Tibial nerve (tissue), 4 donors: ENCODE data around the gene GNAQ. TPM values are rescaled to one million over a fixed set of nuclear protein-coding genes. Genes with fewer than 3 reads are reported as not detected.

ENCODE experiments used
- DNase-seq, 2 donors: peaks; one replicate each; pipeline ENCODE4 v3.0.0-alpha.2; 2019; ENCODE audit warnings: low spot score in 2 of 2
- H3K27ac ChIP-seq, 4 donors: fragments of 200-600 bp; sonication (generic) in 3 of 4; one replicate each; pipeline ENCODE4 v1.5.1; 2017 to 2019; ENCODE audit warnings: mild to moderate bottlenecking in 1 of 4
- H3K27me3 ChIP-seq, 2 donors: fragments of 200-600 bp; sonication (generic) in 1 of 2; one replicate each; pipeline versions ENCODE4 v1.5.1 to v1.6.0; 2017 to 2019
- H3K36me3 ChIP-seq, 3 donors: fragments of 200-600 bp; sonication (generic); one replicate each; pipeline ENCODE4 v1.5.1; 2018 to 2019
- H3K4me1 ChIP-seq, 4 donors: fragments of 200-600 bp; sonication (generic) in 3 of 4; one replicate each; pipeline ENCODE4 v1.5.1; 2017 to 2019
- H3K4me3 ChIP-seq, 4 donors: fragments of 200-600 bp; sonication (generic) in 3 of 4; one replicate each; pipeline ENCODE4 v1.5.1; 2017 to 2019; ENCODE audit warnings: mild to moderate bottlenecking in 1 of 4, moderate library complexity in 1 of 4
- H3K9me3 ChIP-seq, 4 donors: fragments of 200-600 bp; sonication (generic) in 3 of 4; one replicate each; pipeline ENCODE4 v1.5.1; 2017 to 2019
- EP300 ChIP-seq, 2 donors: sonication (generic); formaldehyde crosslinking; IDR thresholded peaks; one replicate each; pipeline ENCODE4 v1.6.1; 2017; ENCODE audit warnings: antibody characterized with exemption in 2 of 2, mild to moderate bottlenecking in 1 of 2
- POLR2A ChIP-seq, 2 donors: fragments of 450-650 bp; IDR thresholded peaks; one replicate each; pipeline ENCODE4 v1.6.1; 2017; ENCODE audit warnings: antibody characterized with exemption in 2 of 2, mild to moderate bottlenecking in 2 of 2, moderate library complexity in 2 of 2
- WGBS, 2 donors: methylation state at CpG; one replicate each; pipeline ENCODE4 v1.1.5; 2018; 5-methylcytosine and 5-hydroxymethylcytosine counted together
- total RNA-seq, 4 donors: library from RNA; depleted of rRNA; stranded (reverse); fragments of >200 nt; gene quantifications; one replicate each; pipeline ENCODE4 v1.1.0, GENCODE V29; 2016
- TF ChIP-seq, protein P1 (sequence below), 5 experiments: fragments of 200-600 bp in 3 of 5; fragments of 450-650 bp in 2 of 5; sonication (generic) in 3 of 5; IDR thresholded peaks; one replicate each; pipeline ENCODE4 v1.5.1; 2016 to 2019; ENCODE audit warnings: antibody characterized with exemption in 5 of 5, mild to moderate bottlenecking in 3 of 5, moderate library complexity in 2 of 5

The GNAQ gene
- total RNA-seq, 4 donors from 2014 or later = 38.7 to 50.3 (median 41.6) TPM

DNA sequence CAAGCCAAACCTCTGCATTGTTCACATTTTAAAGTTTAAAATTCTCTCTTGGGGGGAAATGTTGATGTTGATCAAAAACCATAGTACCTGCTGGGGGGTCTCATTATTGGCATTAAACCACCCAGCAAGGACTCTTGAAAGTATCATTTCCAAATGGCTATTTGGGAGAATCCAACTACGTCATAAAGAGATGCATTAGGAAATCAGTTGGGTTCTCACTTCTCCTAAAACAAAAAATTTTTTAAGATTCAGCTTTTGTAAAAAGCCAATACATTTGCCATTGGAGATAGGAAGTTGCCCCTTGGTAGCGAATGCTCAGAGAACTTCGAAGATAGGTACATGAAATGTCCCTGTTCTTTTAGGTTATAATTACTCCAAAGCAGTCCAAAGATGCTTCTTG, 96.4 kb downstream of the GNAQ start:
- Histone ChIP-seq H3K4me1 (peaks cover 0 to 26% (median 0%) of the 10 kb centered on the region in 4 donors), H3K36me3 (no peaks in the 10 kb centered on the region), H3K9me3 (no peaks in the 10 kb centered on the region), H3K27ac (no peak overlapping the region), H3K27me3 (no peaks in the 10 kb centered on the region), H3K4me3 (no peak overlapping the region)
- DNase-seq = no peak
- WGBS, 2 donors = 80 to 90% methylated on average over 3 of the region's 3 CpGs
- TF ChIP-seq EP300 (IDR thresholded peaks at IDR 0.05) (no peak), POLR2A (IDR thresholded peaks at IDR 0.05) (no peak)
- TF ChIP-seq, protein P1, sequence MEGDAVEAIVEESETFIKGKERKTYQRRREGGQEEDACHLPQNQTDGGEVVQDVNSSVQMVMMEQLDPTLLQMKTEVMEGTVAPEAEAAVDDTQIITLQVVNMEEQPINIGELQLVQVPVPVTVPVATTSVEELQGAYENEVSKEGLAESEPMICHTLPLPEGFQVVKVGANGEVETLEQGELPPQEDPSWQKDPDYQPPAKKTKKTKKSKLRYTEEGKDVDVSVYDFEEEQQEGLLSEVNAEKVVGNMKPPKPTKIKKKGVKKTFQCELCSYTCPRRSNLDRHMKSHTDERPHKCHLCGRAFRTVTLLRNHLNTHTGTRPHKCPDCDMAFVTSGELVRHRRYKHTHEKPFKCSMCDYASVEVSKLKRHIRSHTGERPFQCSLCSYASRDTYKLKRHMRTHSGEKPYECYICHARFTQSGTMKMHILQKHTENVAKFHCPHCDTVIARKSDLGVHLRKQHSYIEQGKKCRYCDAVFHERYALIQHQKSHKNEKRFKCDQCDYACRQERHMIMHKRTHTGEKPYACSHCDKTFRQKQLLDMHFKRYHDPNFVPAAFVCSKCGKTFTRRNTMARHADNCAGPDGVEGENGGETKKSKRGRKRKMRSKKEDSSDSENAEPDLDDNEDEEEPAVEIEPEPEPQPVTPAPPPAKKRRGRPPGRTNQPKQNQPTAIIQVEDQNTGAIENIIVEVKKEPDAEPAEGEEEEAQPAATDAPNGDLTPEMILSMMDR (IDR thresholded peaks at IDR 0.05) = no peak

DNA sequence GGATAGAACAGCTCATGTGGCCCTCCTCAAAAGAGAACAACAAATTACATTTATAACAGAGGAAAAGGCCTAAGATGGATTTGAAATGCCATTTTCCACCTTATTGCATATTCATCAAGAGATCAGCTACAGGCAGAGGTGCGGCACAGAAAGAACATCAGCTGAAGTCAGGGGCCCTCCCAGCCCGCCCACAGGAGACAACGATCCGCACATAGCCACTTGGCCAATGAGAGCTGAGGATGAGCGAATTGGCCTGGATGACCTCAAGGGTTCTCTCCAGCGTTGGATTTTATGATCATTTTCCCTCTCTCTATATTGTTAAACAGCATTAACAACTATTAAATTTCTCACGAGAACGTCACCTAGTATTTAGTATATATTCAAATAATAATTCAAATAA, 97.6 kb downstream of the GNAQ start:
- no peak overlapping the region for H3K27ac ChIP-seq
- H3K4me1 ChIP-seq = peaks cover 0 to 25% (median 0%) of the 10 kb centered on the region in 4 donors
- TF ChIP-seq, protein P1 (IDR thresholded peaks at IDR 0.05) = no peak
- TF ChIP-seq EP300 (IDR thresholded peaks at IDR 0.05) (no peak), POLR2A (IDR thresholded peaks at IDR 0.05) (no peak)
- H3K36me3 ChIP-seq = no peaks in the 10 kb centered on the region
- WGBS, 2 donors = 81 to 86% methylated on average over 8 of the region's 8 CpGs
- no peaks in the 10 kb centered on the region for H3K9me3 ChIP-seq
- H3K4me3 ChIP-seq = no peak overlapping the region
- no peaks in the 10 kb centered on the region for H3K27me3 ChIP-seq
- DNase-seq = no peak

DNA sequence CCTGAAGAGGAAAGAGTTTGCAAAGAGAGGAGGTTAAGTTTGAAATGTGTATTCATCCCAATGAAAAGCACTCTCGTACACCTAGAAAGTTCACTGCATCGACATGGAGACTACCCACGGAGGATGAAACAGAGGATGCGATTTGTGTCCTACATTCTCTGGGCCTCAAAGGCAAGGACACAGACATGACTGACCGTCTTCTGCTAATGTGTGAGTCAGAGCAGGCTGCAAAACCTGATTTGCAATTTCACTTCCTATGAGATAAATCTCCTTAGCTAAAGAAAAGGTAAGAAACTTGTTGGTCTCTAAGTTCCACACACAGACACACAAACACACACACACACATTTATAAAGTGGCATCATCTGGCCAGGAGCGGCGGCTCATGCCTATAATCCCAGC, 98.6 kb downstream of the GNAQ start:
- Histone ChIP-seq H3K4me1 (peaks cover 0 to 24% (median 0%) of the 10 kb centered on the region in 4 donors), H3K27me3 (no peaks in the 10 kb centered on the region), H3K4me3 (no peak overlapping the region), H3K27ac (no peak overlapping the region), H3K9me3 (no peaks in the 10 kb centered on the region), H3K36me3 (no peaks in the 10 kb centered on the region)
- no peak for DNase-seq
- WGBS, 2 donors = 90 to 93% methylated on average over 7 of the region's 7 CpGs
- TF ChIP-seq, protein P1 (IDR thresholded peaks at IDR 0.05) = no peak
- TF ChIP-seq POLR2A (IDR thresholded peaks at IDR 0.05) (no peak), EP300 (IDR thresholded peaks at IDR 0.05) (no peak)

DNA sequence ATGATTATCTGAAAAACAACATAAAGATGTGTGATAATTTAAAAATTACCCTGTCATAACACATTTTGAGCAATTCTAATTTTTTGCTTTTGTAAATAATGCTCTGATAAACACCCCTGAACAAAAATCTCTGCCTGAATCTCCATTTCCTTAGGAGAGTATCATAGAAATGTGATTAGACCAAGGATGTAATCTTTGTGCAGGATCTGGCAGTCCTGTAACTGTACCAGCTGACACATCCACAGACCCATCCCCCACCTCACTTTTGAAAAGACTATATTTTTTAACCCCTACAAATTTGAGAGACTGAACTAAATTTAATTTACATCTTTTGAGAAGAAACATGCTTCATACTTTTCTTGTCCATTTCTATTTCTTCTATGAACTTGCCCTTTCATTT, 101.7 kb downstream of the GNAQ start:
- no peaks in the 10 kb centered on the region for H3K9me3 ChIP-seq
- no peak overlapping the region for H3K4me3 ChIP-seq
- no peaks in the 10 kb centered on the region for H3K27me3 ChIP-seq
- DNase-seq = no peak
- peaks cover 0 to 53% (median 11%) of the 10 kb centered on the region in 4 donors for H3K4me1 ChIP-seq
- no peak overlapping the region for H3K27ac ChIP-seq
- TF ChIP-seq, protein P1 (IDR thresholded peaks at IDR 0.05) = no peak
- no peak for TF ChIP-seq POLR2A (IDR thresholded peaks at IDR 0.05)
- no peak for TF ChIP-seq EP300 (IDR thresholded peaks at IDR 0.05)
- no peaks in the 10 kb centered on the region for H3K36me3 ChIP-seq

DNA sequence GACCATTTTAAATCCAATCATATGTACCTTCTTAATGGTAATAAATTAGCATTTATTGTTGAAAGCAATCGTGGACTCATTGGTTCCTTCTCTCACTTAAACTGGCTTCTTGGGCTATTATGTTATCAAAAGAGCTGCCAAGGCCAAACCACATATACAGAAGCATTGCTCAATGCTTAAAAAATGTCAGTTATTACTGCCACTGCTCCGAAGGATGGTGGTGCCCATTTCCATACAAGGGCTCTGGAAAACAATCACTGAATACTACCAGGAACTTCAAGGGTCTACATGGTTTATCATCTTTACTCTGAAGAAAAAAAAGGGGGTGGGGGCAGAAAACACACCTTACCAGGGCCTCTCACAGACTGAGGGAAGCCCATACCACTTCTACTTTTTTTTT, 104.3 kb downstream of the GNAQ start:
- H3K4me1 ChIP-seq = peaks cover 0 to 43% (median 11%) of the 10 kb centered on the region in 4 donors

More for the DNA sequence above, 104.3 kb downstream of the GNAQ start:
- no peak for DNase-seq
- Histone ChIP-seq H3K4me3 (no peak overlapping the region), H3K9me3 (no peaks in the 10 kb centered on the region), H3K36me3 (no peaks in the 10 kb centered on the region), H3K27ac (peak overlapping the region in 3 of 4 donors; percentile 6 to 53 (median 9)), H3K27me3 (no peaks in the 10 kb centered on the region)
- WGBS, 2 donors = 16 to 23% methylated on average over 2 of the region's 2 CpGs
- TF ChIP-seq EP300 (IDR thresholded peaks at IDR 0.05) (peak in 1 of 2 donors; percentile 10), POLR2A (IDR thresholded peaks at IDR 0.05) (no peak)
